Left lung (tissue), 10 donors: ENCODE data around the gene FAT3. TPM values are rescaled to one million over a fixed set of nuclear protein-coding genes. Genes with fewer than 3 reads are reported as not detected.

ENCODE experiments used
- ATAC-seq: fragments of 200-7000 bp; cut with Tn5 transposase; one replicate; pipeline ENCODE4 v1.9.1; 2020; ENCODE audit warnings: moderate library complexity
- DNase-seq, 4 donors: peaks; one replicate each; pipeline ENCODE4 v3.0.0-alpha.2; 2013 to 2020
- H3K27ac ChIP-seq, 2 donors: fragments of 200-600 bp; sonication (generic) in 1 of 2; one replicate each; pipeline versions ENCODE4 v1.5.0 to v1.8.0; 2020 to 2021
- H3K27me3 ChIP-seq, 2 donors: fragments of 200-600 bp; sonication (generic) in 1 of 2; one replicate each; pipeline versions ENCODE4 v1.5.0 to v1.8.0; 2020 to 2021
- H3K36me3 ChIP-seq, 2 donors: fragments of 200-600 bp; sonication (generic) in 1 of 2; one replicate each; pipeline versions ENCODE4 v1.5.0 to v1.8.0; 2020 to 2021
- H3K4me1 ChIP-seq, 2 donors: fragments of 200-600 bp; one replicate each; pipeline ENCODE4 v1.8.0; 2021
- H3K4me3 ChIP-seq, 2 donors: fragments of 200-600 bp; sonication (generic) in 1 of 2; one replicate each; pipeline versions ENCODE4 v1.5.0 to v1.8.0; 2020 to 2021; ENCODE audit warnings: mild to moderate bottlenecking in 1 of 2
- H3K9me3 ChIP-seq, 2 donors: fragments of 200-600 bp; sonication (generic) in 1 of 2; one replicate each; pipeline versions ENCODE4 v1.5.0 to v1.8.0; 2020 to 2021
- CTCF ChIP-seq, 2 donors: fragments of 200-600 bp; sonication (generic) in 1 of 2; IDR thresholded peaks; one replicate each; pipeline versions ENCODE4 v1.5.0 to v1.8.0; 2021; ENCODE audit warnings: antibody characterized with exemption in 2 of 2
- intact Hi-C, 2 donors: fragments of 100-400 bp; cut with DNase I; formaldehyde crosslinking; loops; one replicate each; pipeline versions ENCODE4 v1.11.2 to v1.14.2; 2022
- polyA plus RNA-seq, 6 donors: library from polyadenylated mRNA; unstranded; fragments of 120-200 nt; gene quantifications; one replicate each; pipeline ENCODE4 v1.2.1, GENCODE V29; 2013; ENCODE audit not compliant: insufficient read length in 6 of 6
- total RNA-seq, 2 donors: library from RNA; stranded (reverse); fragmentation: NEBNext Ultra II Directional; extraction: Animal tissue kit (Norgen Biotek cat#: 25700); gene quantifications; one replicate each; pipeline ENCODE4 v1.2.1, GENCODE V29; 2021
- donor health status: DM: no; HTN: yes; CAD: no.
- donor health status: DM: no; HTN: no; CAD: no.

Gene FAT3
- total and polyA plus RNA-seq, 8 donors, result 3.0 to 73.3 (median 61.6) TPM

GRCh38 chr11:92257536-92257935, 32.9 kb downstream of the FAT3 start:
- Histone ChIP-seq H3K4me3 (no peak overlapping the region), H3K36me3 (no peaks in the 10 kb centered on the region), H3K4me1 (no peaks in the 10 kb centered on the region), H3K9me3 (no peaks in the 10 kb centered on the region), H3K27me3 (no peaks in the 10 kb centered on the region), H3K27ac (no peak overlapping the region)
- intact Hi-C loops, result no loop called here
- no peak for TF ChIP-seq CTCF (IDR thresholded peaks at IDR 0.05)
- DNase-seq (no peak), ATAC-seq (no peak)

- no peak overlapping the region for H3K27ac ChIP-seq
Measured at GRCh38 chr11:92259861-92260260, 35.2 kb downstream of the FAT3 start.

GRCh38 chr11:92264350-92264749, 39.7 kb downstream of the FAT3 start:
- intact Hi-C loops, result no loop called here
- no peak for DNase-seq
- ATAC-seq, result no peak
- Histone ChIP-seq H3K27ac (no peak overlapping the region), H3K36me3 (no peaks in the 10 kb centered on the region), H3K4me3 (no peak overlapping the region), H3K9me3 (no peaks in the 10 kb centered on the region), H3K27me3 (no peaks in the 10 kb centered on the region), H3K4me1 (no peaks in the 10 kb centered on the region)
- no peak for TF ChIP-seq CTCF (IDR thresholded peaks at IDR 0.05)

More at GRCh38 chr11:92259861-92260260, 35.2 kb downstream of the FAT3 start:
- intact Hi-C loops, result no loop called here
- Histone ChIP-seq H3K4me3 (no peak overlapping the region), H3K4me1 (no peaks in the 10 kb centered on the region), H3K9me3 (no peaks in the 10 kb centered on the region), H3K27me3 (no peaks in the 10 kb centered on the region), H3K36me3 (no peaks in the 10 kb centered on the region)
- TF ChIP-seq CTCF (IDR thresholded peaks at IDR 0.05), result no peak
- no peak for DNase-seq
- ATAC-seq, result no peak

- no peak for DNase-seq
- H3K36me3 ChIP-seq, result no peaks in the 10 kb centered on the region
Measured at GRCh38 chr11:92266806-92267205, 42.2 kb downstream of the FAT3 start.

GRCh38 chr11:92267278-92267677, 42.7 kb downstream of the FAT3 start:
- no peak for TF ChIP-seq CTCF (IDR thresholded peaks at IDR 0.05)
- no peak overlapping the region for H3K27ac ChIP-seq
- intact Hi-C loops, result no loop called here

More at GRCh38 chr11:92266806-92267205, 42.2 kb downstream of the FAT3 start:
- H3K9me3 ChIP-seq, result no peaks in the 10 kb centered on the region
- TF ChIP-seq CTCF (IDR thresholded peaks at IDR 0.05), result no peak
- no peaks in the 10 kb centered on the region for H3K4me1 ChIP-seq
- H3K27ac ChIP-seq, result no peak overlapping the region
- intact Hi-C loops, result no loop called here
- ATAC-seq, result no peak
- no peaks in the 10 kb centered on the region for H3K27me3 ChIP-seq
- H3K4me3 ChIP-seq, result no peak overlapping the region

More at GRCh38 chr11:92267278-92267677, 42.7 kb downstream of the FAT3 start:
- no peak for ATAC-seq
- no peaks in the 10 kb centered on the region for H3K36me3 ChIP-seq
- H3K27me3 ChIP-seq, result no peaks in the 10 kb centered on the region
- H3K9me3 ChIP-seq, result no peaks in the 10 kb centered on the region
- no peaks in the 10 kb centered on the region for H3K4me1 ChIP-seq
- DNase-seq, result no peak
- no peak overlapping the region for H3K4me3 ChIP-seq
